MCF 10A (cell line): Measurements from ENCODE around the gene ARRB1. TPM values are rescaled to one million over a fixed set of nuclear protein-coding genes. Genes with fewer than 3 reads are reported as not detected.
A peak's percentile ranks its signal among the peaks of the same experiment; 100 is the strongest.

Experiments
- BruUV-seq: library from RNA; stranded (reverse); fragments of 400-500 nt; replicated peaks from 2 replicates; lab custom pipeline; 2021; lab: Mats Ljungman, UMichigan
- CTCF ChIA-PET: fragments of 300-600 bp; sonication (Branson Sonifier 250); formaldehyde crosslinking; extraction: SDS; loops from one replicate; lab custom pipeline; 2021; ENCODE audit warnings: antibody characterized with exemption, inconsistent platforms; lab: Yijun Ruan, JAX
- POLR2A ChIA-PET: fragments of 300-600, 350-650 bp; sonication (Branson Sonifier 250); formaldehyde crosslinking; extraction: SDS; loops from one replicate; lab custom pipeline; 2020; ENCODE audit warnings: antibody characterized with exemption, inconsistent platforms; lab: Yijun Ruan, JAX
- DNase-seq: peaks from one replicate; pipeline ENCODE4 v3.0.0-alpha.2; 2018; ENCODE audit not compliant: unreplicated experiment
- H3K27ac Mint-ChIP-seq: one replicate; pipeline ENCODE4 v1.8.0; 2022; ENCODE audit warnings: mild to moderate bottlenecking, low read depth, mixed read lengths; ENCODE audit not compliant: unreplicated experiment
- H3K27me3 Mint-ChIP-seq: one replicate; pipeline ENCODE4 v1.8.0; 2022; ENCODE audit warnings: mixed read lengths; ENCODE audit not compliant: insufficient read depth, unreplicated experiment
- H3K36me3 Mint-ChIP-seq: one replicate; pipeline ENCODE4 v1.8.0; 2022; ENCODE audit warnings: mild to moderate bottlenecking, moderate library complexity, mixed read lengths; ENCODE audit not compliant: insufficient read depth, unreplicated experiment
- H3K4me1 Mint-ChIP-seq: one replicate; pipeline ENCODE4 v1.8.0; 2022; ENCODE audit warnings: mixed read lengths; ENCODE audit not compliant: insufficient read depth, unreplicated experiment
- H3K4me3 Mint-ChIP-seq: one replicate; pipeline ENCODE4 v1.8.0; 2022; ENCODE audit warnings: mild to moderate bottlenecking, moderate library complexity, mixed read lengths; ENCODE audit not compliant: unreplicated experiment
- H3K9me3 Mint-ChIP-seq: one replicate; pipeline ENCODE4 v1.8.0; 2022; ENCODE audit warnings: mixed read lengths; ENCODE audit not compliant: unreplicated experiment
- intact Hi-C: fragments of 100-400 bp; cut with micrococcal nuclease; formaldehyde crosslinking; loops from 2 replicates; pipeline ENCODE4 v1.14.1; 2022
- total RNA-seq: library from RNA; stranded (reverse); gene quantifications from 2 replicates; pipeline ENCODE4 v1.2.3, GENCODE V29; 2022
- TF ChIP-seq, protein P1 (sequence below): fragments of 200-600 bp; IDR thresholded peaks from one replicate; pipeline ENCODE4 v1.8.0; 2022; ENCODE audit warnings: antibody characterized with exemption, mild to moderate bottlenecking; ENCODE audit not compliant: unreplicated experiment

The ARRB1 gene
- total RNA-seq, 1 experiment from 2014 or later, result 0.98 TPM

DNA sequence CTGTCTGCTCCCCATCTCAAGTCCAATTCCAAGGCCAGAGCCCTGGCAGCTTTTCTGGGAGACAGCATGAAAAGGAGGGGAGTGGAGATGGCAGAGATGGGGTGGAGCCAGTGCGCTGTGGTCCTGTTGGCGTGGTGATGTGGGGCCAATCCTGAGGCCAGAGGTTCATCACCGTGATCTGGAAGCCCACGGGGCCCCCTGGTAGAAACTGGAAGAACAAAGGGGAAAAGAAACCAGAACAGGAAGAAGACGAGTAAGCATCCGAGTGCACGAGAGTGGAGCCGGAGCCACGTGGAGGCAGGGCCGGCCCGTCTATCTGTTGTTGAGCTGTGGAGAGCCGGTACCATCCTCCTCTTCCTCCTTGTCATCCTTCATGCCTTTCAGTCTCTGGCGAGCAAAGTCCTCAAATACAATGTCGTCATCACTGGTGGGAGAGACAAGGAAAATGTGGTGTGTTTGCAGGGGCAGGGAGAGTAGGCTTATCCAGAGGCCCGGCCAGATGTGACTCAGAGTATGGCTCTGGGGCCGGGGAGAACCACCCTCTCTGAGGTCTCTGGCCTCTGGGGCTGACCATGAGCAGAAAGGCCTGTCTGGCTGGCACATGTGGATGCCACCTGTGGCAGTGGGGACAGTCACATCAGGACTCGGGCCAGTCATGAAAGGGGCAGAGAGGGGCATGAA, 85.5 kb downstream of the ARRB1 start:
- Mint-ChIP-seq H3K27ac (no peak overlapping the region), H3K36me3 (no peaks in the 10 kb centered on the region), H3K4me3 (no peak overlapping the region), H3K27me3 (no peaks in the 10 kb centered on the region), H3K9me3 (no peaks in the 10 kb centered on the region), H3K4me1 (no peaks in the 10 kb centered on the region)
- CTCF ChIA-PET, result interaction anchor here (0.7 to 1.7 kb wide), 3 partner anchors 14 to 119 kb away, joined by 4 to 5 read pairs (median 4); no protein-coding TSS in a partner anchor
- TF ChIP-seq, protein P1, sequence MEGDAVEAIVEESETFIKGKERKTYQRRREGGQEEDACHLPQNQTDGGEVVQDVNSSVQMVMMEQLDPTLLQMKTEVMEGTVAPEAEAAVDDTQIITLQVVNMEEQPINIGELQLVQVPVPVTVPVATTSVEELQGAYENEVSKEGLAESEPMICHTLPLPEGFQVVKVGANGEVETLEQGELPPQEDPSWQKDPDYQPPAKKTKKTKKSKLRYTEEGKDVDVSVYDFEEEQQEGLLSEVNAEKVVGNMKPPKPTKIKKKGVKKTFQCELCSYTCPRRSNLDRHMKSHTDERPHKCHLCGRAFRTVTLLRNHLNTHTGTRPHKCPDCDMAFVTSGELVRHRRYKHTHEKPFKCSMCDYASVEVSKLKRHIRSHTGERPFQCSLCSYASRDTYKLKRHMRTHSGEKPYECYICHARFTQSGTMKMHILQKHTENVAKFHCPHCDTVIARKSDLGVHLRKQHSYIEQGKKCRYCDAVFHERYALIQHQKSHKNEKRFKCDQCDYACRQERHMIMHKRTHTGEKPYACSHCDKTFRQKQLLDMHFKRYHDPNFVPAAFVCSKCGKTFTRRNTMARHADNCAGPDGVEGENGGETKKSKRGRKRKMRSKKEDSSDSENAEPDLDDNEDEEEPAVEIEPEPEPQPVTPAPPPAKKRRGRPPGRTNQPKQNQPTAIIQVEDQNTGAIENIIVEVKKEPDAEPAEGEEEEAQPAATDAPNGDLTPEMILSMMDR, result no peak
- intact Hi-C loops, result no loop called here
- no TSS peak for BruUV-seq
- no peak for DNase-seq
- POLR2A ChIA-PET, result no interaction called here

DNA sequence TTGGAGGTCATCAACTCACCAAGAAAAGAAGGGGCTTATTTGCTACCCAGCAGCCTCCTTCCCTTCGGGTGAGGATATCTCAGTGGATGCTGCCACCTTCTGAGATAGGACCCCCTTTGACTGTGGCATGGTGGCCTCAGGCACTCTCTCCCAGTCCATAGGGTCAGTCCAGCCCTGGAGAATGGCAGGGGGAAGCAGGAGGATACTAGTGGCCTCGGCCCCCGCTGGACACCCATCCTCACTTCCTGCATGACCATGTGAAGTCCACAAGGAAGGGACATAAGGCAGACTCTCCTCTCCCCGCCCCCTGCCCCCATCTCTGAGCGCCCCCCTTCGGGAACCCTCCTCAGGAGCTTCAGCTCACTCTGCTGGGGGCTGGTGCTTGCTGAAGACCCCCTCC, 86.5 kb downstream of the ARRB1 start:
- Mint-ChIP-seq H3K36me3 (no peaks in the 10 kb centered on the region), H3K4me1 (no peaks in the 10 kb centered on the region), H3K27me3 (peaks cover under 1% of the 10 kb centered on the region), H3K27ac (no peak overlapping the region), H3K4me3 (no peak overlapping the region), H3K9me3 (no peaks in the 10 kb centered on the region)
- ChIA-PET CTCF (interaction anchor here (1.5 to 1.8 kb wide), 3 partner anchors 15 to 17 kb away, joined by 4 to 5 read pairs (median 5); no protein-coding TSS in a partner anchor), POLR2A (no interaction called here)
- no TSS peak for BruUV-seq
- intact Hi-C loops, result no loop called here
- TF ChIP-seq, protein P1, result no peak
- DNase-seq, result no peak

DNA sequence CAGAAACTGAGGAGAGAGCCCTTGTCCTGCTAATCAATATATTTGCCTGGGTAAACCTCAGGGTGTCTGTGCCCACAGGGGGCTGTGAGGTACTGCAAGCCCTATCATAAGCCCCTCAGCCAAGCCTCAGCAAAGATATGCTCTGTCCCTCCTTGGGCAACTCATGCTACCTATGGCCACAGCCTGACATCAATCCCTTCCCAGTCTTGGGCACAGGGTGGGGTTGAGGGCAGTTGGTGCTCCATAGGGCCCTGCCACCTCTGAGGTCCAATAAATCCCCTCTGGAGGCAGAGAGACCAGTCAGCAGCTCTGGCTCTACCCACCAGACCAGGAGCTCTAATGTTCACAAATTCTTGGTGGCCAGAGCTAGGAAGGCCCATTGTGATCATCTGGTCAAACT, 87.1 kb downstream of the ARRB1 start:
- CTCF ChIA-PET, result interaction anchor here (0.6 to 1.8 kb wide), 5 partner anchors 15 to 587 kb away, joined by 3 to 5 read pairs (median 4); no protein-coding TSS in a partner anchor
- Mint-ChIP-seq H3K9me3 (no peaks in the 10 kb centered on the region), H3K4me1 (no peaks in the 10 kb centered on the region), H3K27me3 (peaks cover 7% of the 10 kb centered on the region), H3K27ac (no peak overlapping the region), H3K36me3 (no peaks in the 10 kb centered on the region), H3K4me3 (no peak overlapping the region)
- DNase-seq, result no peak
- TF ChIP-seq, protein P1, result no peak
- intact Hi-C loops, result no loop called here
- no TSS peak for BruUV-seq
- POLR2A ChIA-PET, result no interaction called here

DNA sequence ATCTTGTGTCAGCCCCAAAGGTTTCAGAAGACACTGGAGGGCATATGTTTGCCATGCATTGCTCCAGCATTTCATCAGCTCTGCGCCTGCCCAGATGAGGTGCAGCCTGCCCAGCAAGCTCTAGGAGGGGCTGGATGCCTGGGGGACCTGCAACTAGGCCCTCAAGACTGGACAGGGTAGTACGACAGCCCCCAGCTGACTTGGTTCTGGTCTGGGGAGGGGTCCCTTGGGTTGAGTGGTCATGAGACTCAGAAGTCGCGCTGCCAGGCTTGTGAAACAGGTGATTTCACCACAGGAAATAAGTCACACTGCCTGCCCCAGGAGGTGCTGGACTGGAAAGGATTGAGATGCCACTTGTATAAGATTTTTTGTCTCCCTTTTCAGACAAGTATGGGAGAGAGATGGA, 87.5 kb downstream of the ARRB1 start:
- Mint-ChIP-seq H3K9me3 (no peaks in the 10 kb centered on the region), H3K27me3 (peaks cover 11% of the 10 kb centered on the region), H3K27ac (no peak overlapping the region), H3K36me3 (no peaks in the 10 kb centered on the region), H3K4me3 (no peak overlapping the region), H3K4me1 (no peaks in the 10 kb centered on the region)
- intact Hi-C loops, result no loop called here
- TF ChIP-seq, protein P1, result no peak
- ChIA-PET CTCF (interaction anchor here (0.6 to 1.8 kb wide), 6 partner anchors 15 to 588 kb away, joined by 3 to 5 read pairs (median 4); no protein-coding TSS in a partner anchor), POLR2A (no interaction called here)
- BruUV-seq, result no TSS peak
- DNase-seq, result peak; percentile 47
